SKM-1 (cell line): Measurements from ENCODE around the gene ZNF415.

ENCODE experiments used
- DNase-seq: peaks from one replicate; lab custom pipeline; 2025; ENCODE audit not compliant: unreplicated experiment; lab: John Stamatoyannopoulos, UW

ZNF415 gene

DNA sequence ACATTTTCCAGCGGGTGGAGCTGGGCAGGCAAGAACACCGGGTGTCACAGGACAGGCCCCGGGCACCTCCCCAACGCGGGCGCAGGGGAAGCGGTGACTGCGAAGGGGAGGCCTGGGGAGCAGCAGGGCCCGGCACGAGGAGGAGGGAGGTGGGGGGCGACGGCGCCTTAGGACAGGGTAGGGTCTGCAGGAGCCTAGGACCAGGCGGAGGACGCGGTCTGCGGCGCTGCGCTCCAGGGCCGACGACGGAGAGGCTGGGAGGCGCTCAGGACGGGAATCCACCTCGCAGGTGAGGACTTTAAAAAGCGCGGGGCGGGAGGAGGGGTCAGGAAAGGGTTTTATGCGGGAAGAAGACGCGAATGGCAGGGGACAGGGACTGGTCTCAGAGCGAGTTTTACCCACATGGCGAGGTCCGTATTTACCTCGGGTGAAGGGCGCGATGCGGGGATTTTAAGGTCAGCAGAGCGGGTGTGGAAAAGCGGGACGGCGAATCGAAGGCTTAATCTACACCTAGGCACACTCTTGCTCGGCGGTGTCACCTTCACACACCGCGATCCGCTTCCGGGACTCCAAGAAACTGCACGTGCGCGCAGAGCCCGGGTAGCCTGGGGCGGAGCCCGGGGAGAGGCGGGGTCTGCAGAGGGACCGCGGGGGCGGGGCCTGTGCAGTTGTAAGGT is 74.7 kb downstream of the ZNF415 start:
- DNase-seq, result no peak
